Stimulated activated CD4-positive, alpha-beta T cell treated with anti-CD3 and anti-CD28 coated beads, Interleukin-2, amount 100 ng/mL, for 4 hours (primary cell): ENCODE measurements around the gene COL9A3.

Experiments
- DNase-seq: peaks from one replicate; pipeline ENCODE4 v3.0.0-alpha.2; 2020; ENCODE audit warnings: low read depth

The COL9A3 gene

GRCh38 chr20:62880147-62880934 lies 63.5 kb downstream of the COL9A3 start:
- no peak for DNase-seq

DNA sequence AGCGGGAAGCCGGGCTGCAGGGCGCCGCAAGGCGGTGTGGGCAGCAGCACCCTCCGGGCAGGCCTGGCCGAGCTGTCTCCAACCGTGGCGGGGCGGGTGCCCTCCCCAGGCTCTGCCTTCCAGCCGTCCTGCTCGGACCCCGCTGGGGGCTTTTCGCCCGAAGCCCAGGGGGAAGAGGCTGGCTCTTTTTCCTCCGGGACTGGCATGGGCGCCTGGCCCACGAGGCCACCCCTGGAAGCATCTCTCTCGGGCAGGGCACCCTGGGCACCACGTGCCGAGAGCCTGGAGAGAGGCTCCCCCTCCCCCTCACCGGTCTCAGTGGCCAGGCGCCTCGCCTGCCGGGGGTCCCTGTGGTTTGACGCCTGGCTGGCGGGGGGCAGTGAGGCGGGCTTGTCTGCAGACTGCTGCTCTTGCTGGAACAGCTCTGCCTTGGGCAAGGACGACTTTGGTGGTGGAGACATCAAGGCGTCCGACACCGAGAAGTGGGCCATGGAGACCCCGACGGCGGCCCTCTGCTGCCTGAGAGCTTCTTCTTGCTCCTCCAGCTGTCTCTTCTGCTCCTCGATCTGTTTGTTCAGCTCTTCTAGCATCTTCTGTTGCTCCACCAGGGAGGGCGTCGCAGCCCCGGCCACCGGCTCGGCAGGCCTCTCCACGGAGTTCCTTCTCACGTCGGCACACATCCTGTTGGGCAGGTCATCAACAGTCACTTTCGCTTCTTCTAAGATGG lies 64.2 kb downstream of the COL9A3 start:
- DNase-seq = no peak

GRCh38 chr20:62881662-62882395 lies 65.0 kb downstream of the COL9A3 start:
- no peak for DNase-seq

GRCh38 chr20:62882426-62882825 lies 65.6 kb downstream of the COL9A3 start:
- no peak for DNase-seq

DNA sequence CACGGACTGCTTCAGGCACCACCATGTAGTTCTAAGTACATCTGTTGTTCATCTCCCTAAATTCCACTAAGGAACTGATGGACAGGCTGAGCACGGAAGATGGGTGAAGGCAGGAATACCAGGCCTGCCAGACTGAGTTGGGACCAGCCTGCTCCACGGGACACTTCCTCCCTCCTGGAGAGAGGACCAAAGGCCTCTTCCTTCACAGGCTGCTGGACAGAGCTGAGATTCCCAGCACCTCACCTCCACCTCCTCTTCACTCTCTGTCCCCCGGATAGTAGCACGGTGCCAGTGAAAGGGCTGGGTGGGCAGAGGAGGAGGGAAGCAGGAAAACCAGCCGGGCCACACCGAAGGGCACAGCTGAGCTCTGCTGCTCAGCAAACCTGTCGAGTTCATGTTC lies 67.7 kb downstream of the COL9A3 start:
- DNase-seq = no peak

DNA sequence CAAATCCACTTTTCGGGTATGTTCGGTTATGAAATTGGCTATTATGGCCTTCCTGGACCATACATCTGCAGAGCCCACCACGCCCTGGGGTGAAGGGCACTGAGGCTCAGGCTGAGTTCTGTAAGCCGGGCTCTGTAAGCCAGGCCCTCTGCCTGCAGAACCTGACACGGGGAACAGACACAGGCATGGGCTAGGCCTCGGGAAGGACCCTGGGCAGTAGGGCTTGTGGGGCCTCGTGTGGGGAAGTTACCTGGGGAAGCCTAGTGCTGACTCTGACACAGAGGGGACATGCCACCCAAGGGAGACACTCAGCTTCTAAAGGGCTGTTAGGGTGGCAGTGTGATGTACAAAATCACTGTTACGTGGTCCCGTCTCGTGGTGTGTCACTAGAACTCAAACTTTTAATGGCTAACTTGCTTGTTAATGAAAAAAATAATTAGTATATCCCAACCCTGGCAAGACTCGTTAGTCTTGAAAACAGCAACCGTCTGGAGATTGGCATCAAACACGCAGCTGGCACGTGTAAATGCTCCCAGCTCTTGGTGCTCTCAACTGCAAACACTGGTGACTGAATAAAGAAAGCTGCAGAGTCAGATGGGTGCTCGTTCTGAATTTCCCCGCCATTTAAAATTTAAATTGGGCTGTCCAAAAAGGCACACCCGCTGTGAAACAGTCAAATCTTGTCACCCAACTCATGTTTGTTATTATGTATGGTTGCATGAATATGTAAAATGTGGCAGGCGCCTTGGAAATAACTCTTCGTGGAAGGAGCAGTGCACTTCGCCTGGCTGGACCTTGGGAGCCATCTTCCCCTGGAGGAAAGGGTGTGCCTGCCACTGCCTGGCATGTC lies 68.4 kb downstream of the COL9A3 start:
- no peak for DNase-seq

DNA sequence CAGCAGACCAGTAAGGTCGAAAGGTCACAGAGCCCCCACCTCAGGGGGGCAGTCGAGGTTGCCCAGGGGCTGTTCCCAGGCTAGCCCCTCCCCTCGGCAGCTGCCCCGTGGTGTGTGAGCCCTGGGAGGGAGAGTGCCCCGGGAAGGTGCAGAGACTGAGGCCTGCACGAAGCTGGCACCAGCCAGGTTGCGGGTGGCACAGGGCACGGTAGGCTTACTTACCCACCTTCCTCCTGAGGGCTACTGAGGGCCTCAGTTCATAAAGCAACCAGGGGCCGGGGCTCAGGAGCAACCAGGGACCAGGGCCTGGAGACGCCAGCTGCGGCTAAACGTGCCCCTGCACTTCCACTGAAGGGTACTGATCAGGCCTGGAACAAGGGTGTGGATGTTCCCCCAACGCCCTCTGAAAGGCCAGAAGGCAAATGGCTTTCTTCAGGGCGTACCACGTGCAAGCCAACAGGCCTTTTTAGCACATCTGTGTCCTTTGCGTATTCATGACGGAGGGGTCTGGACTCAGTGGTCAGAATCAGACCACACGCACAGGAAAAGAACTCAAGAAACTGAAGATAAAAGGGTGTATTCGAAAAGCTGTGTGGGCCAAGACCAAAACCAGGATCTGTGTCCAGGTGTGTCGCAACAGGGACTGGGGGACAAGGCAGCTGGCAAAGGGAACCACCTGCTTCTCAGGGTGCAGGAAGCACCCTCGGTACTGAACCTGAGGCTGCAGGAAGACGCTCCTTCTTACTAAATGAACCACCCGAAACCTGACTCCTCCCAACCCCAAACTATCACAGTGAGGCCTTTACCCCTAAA lies 69.3 kb downstream of the COL9A3 start:
- no peak for DNase-seq

DNA sequence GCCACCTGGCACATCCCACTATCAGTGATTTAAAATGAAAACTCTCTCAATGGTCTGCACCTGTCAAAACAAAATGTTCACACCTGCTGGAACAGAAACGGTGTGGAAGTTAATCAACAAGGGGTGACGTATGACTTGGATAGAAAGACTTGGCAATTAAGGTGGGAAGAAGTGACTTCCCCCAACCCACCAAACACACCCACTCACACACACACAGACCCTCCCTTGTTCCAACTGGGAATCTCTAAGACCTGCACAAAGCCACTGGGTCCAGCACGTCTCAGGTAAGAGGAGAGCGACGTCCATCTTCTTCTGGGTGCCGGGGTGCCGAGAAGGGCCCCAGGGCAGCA lies 69.8 kb downstream of the COL9A3 start:
- no peak for DNase-seq

GRCh38 chr20:62887152-62887859 lies 70.5 kb downstream of the COL9A3 start:
- no peak for DNase-seq

GRCh38 chr20:62887860-62888239 lies 71.0 kb downstream of the COL9A3 start:
- DNase-seq = no peak

DNA sequence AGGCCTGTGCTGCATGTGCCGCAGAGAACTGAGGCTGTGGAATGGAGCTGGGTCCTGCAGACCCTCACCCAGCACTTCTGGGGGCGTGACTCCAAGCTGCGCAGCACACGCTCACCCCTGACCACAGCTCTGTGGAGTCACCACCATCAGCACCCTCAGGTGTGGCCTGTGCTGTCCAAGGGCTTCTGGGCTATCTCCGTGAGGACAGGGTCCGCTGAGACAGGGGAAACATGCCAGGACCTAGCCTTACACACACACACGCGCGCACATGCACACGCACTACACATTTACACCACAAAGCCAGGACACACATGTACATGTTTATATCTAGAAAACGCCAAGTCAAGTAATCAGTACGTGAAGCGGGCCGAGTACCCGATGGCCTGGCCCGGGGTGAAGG lies 71.6 kb downstream of the COL9A3 start:
- no peak for DNase-seq

DNA sequence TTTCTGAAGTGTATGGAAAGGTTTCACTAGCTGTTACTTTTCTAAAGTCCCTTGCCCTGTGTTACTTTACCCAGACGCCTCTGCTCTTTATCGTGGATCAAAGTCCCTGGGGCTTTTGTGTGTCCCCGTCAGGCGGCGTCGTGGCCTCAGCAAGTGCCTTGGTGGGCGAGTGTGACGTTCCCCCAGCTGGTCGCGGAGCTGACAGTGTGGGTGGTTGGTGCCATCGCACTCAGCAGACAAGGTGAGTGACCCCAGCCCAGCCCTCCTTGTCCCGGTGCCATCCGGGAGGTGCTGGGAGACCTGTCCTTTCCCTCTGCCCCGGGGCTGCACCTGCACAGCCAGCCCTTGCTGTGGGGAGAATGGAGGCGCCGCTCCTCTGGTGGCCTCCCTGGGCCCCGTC lies 72.1 kb downstream of the COL9A3 start:
- DNase-seq = no peak

DNA sequence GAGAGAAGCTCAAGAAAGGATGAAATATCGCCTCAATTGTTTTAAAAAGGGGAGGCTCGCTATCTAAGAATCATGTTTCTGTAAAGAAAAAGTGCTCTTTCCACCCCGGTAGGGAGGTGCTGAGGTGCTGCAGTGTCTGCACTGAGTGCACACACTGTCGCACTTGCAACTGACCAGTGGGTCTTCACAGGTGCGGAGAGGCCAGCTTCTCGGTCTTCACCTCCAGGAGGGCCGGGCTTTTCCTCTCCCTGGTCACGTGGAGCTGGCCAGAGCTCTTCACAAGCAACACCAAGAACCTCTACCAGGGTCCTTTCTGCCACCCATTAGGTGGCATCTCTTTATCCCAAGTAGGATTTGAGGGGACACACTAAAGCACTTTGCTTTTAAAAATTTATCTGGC lies 72.6 kb downstream of the COL9A3 start:
- DNase-seq = no peak

- no peak for DNase-seq
Measured at GRCh38 chr20:62889871-62890270, 73.0 kb downstream of the COL9A3 start.

GRCh38 chr20:62890444-62890843 lies 73.6 kb downstream of the COL9A3 start:
- no peak for DNase-seq
